HG03460 (cell line): ENCODE data around the gene MAN2A1.
"Not testable (repeated sequence)": the region's sequence is repeated elsewhere in the genome, so short reads cannot be mapped to it uniquely, and the experiment has no call there.

ENCODE experiments used
- ATAC-seq: cut with Tn5 transposase; IDR thresholded peaks from one replicate; pipeline ENCODE4 v1.9.1; 2021; ENCODE audit not compliant: unreplicated experiment

MAN2A1 gene

GRCh38 chr5:109812698-109813097 lies 123.0 kb downstream of the MAN2A1 start:
- ATAC-seq = no peak

GRCh38 chr5:109816732-109817131 lies 127.0 kb downstream of the MAN2A1 start:
- no peak for ATAC-seq

GRCh38 chr5:109819878-109820277 lies 130.2 kb downstream of the MAN2A1 start:
- no peak for ATAC-seq

- no peak for ATAC-seq
These were observed 133.9 kb downstream of the MAN2A1 start for GRCh38 chr5:109823597-109823996.

- no peak for ATAC-seq
These were observed 135.7 kb downstream of the MAN2A1 start for GRCh38 chr5:109825450-109825849.

GRCh38 chr5:109826426-109826825 lies 136.7 kb downstream of the MAN2A1 start:
- ATAC-seq = no peak

GRCh38 chr5:109829331-109829730 lies 139.6 kb downstream of the MAN2A1 start:
- ATAC-seq = no peak

- ATAC-seq = no peak
These were observed 141.3 kb downstream of the MAN2A1 start for GRCh38 chr5:109830955-109831502.

- ATAC-seq = not testable (repeated sequence)
These were observed 142.8 kb downstream of the MAN2A1 start for GRCh38 chr5:109832207-109833188.

GRCh38 chr5:109833946-109834345 lies 144.2 kb downstream of the MAN2A1 start:
- ATAC-seq = no peak

GRCh38 chr5:109836280-109836679 lies 146.6 kb downstream of the MAN2A1 start:
- ATAC-seq = no peak

- no peak for ATAC-seq
These were observed 147.6 kb downstream of the MAN2A1 start for GRCh38 chr5:109837231-109837861.

- ATAC-seq = no peak
These were observed 148.4 kb downstream of the MAN2A1 start for GRCh38 chr5:109838157-109838556.

- no peak for ATAC-seq
These were observed 154.4 kb downstream of the MAN2A1 start for GRCh38 chr5:109844148-109844547.

GRCh38 chr5:109844695-109845094 lies 155.0 kb downstream of the MAN2A1 start:
- no peak for ATAC-seq

GRCh38 chr5:109848130-109848529 lies 158.4 kb downstream of the MAN2A1 start:
- ATAC-seq = no peak

- ATAC-seq = no peak
These were observed 159.9 kb downstream of the MAN2A1 start for GRCh38 chr5:109849478-109850088.

- ATAC-seq = no peak
These were observed 162.8 kb downstream of the MAN2A1 start for GRCh38 chr5:109852371-109853155.

- ATAC-seq = no peak
These were observed 163.7 kb downstream of the MAN2A1 start for GRCh38 chr5:109853377-109853776.

GRCh38 chr5:109855056-109855455 lies 165.3 kb downstream of the MAN2A1 start:
- no peak for ATAC-seq
